ENCODE data around the gene PML.

Gene PML

GRCh38 chr15:74022706-74023470 lies 28.4 kb downstream of the PML start:
- Histone ChIP-seq H3K4me3 (ENCODE audit: severe bottlenecking) (no peak overlapping the region), H3K36me3 (ENCODE audit: low read depth) (peaks cover 74% of the 10 kb centered on the region), H3K27me3 (ENCODE audit: insufficient read depth, poor library complexity, severe bottlenecking) (no peaks in the 10 kb centered on the region), H3K9me3 (ENCODE audit: severe bottlenecking) (no peaks in the 10 kb centered on the region), H3K4me1 (ENCODE audit: insufficient read depth, poor library complexity, severe bottlenecking) (no peaks in the 10 kb centered on the region), H3K27ac (ENCODE audit: poor library complexity, severe bottlenecking) (no peak overlapping the region)
- ATAC-seq (ENCODE audit: low read depth) (no peak), DNase-seq (ENCODE audit: low spot score) (no peak)
- TF ChIP-seq CTCF (IDR thresholded peaks at IDR 0.05; ENCODE audit: poor library complexity, severe bottlenecking), result no peak

GRCh38 chr15:74024687-74025086 lies 30.2 kb downstream of the PML start:
- Histone ChIP-seq H3K4me1 (ENCODE audit: insufficient read depth, poor library complexity, severe bottlenecking) (no peaks in the 10 kb centered on the region), H3K36me3 (ENCODE audit: low read depth) (peaks cover 82% of the 10 kb centered on the region), H3K27me3 (ENCODE audit: insufficient read depth, poor library complexity, severe bottlenecking) (no peaks in the 10 kb centered on the region), H3K4me3 (ENCODE audit: severe bottlenecking) (no peak overlapping the region), H3K27ac (ENCODE audit: poor library complexity, severe bottlenecking) (no peak overlapping the region), H3K9me3 (ENCODE audit: severe bottlenecking) (no peaks in the 10 kb centered on the region)
- no peak for ATAC-seq (ENCODE audit: low read depth)
- TF ChIP-seq CTCF (IDR thresholded peaks at IDR 0.05; ENCODE audit: poor library complexity, severe bottlenecking), result no peak
- DNase-seq (ENCODE audit: low spot score), result no peak

GRCh38 chr15:74025436-74025835 lies 30.9 kb downstream of the PML start:
- Histone ChIP-seq H3K4me1 (ENCODE audit: insufficient read depth, poor library complexity, severe bottlenecking) (no peaks in the 10 kb centered on the region), H3K36me3 (ENCODE audit: low read depth) (peaks cover 80% of the 10 kb centered on the region), H3K27me3 (ENCODE audit: insufficient read depth, poor library complexity, severe bottlenecking) (no peaks in the 10 kb centered on the region), H3K4me3 (ENCODE audit: severe bottlenecking) (no peak overlapping the region), H3K9me3 (ENCODE audit: severe bottlenecking) (no peaks in the 10 kb centered on the region), H3K27ac (ENCODE audit: poor library complexity, severe bottlenecking) (no peak overlapping the region)
- no peak for TF ChIP-seq CTCF (IDR thresholded peaks at IDR 0.05; ENCODE audit: poor library complexity, severe bottlenecking)
- ATAC-seq (ENCODE audit: low read depth) (no peak), DNase-seq (ENCODE audit: low spot score) (no peak)

GRCh38 chr15:74027688-74028087 lies 33.2 kb downstream of the PML start:
- DNase-seq (ENCODE audit: low spot score) (no peak), ATAC-seq (ENCODE audit: low read depth) (no peak)
- no peak overlapping the region for H3K4me3 ChIP-seq (ENCODE audit: severe bottlenecking)
- TF ChIP-seq CTCF (IDR thresholded peaks at IDR 0.05; ENCODE audit: poor library complexity, severe bottlenecking), result no peak
- no peaks in the 10 kb centered on the region for H3K9me3 ChIP-seq (ENCODE audit: severe bottlenecking)
- H3K4me1 ChIP-seq (ENCODE audit: insufficient read depth, poor library complexity, severe bottlenecking), result no peaks in the 10 kb centered on the region
- no peaks in the 10 kb centered on the region for H3K27me3 ChIP-seq (ENCODE audit: insufficient read depth, poor library complexity, severe bottlenecking)
- H3K36me3 ChIP-seq (ENCODE audit: low read depth), result peaks cover 82% of the 10 kb centered on the region
- no peak overlapping the region for H3K27ac ChIP-seq (ENCODE audit: poor library complexity, severe bottlenecking)

GRCh38 chr15:74028646-74029045 lies 34.1 kb downstream of the PML start:
- H3K36me3 ChIP-seq (ENCODE audit: low read depth), result peaks cover 82% of the 10 kb centered on the region
- no peaks in the 10 kb centered on the region for H3K4me1 ChIP-seq (ENCODE audit: insufficient read depth, poor library complexity, severe bottlenecking)

More at GRCh38 chr15:74028646-74029045, 34.1 kb downstream of the PML start:
- no peak overlapping the region for H3K4me3 ChIP-seq (ENCODE audit: severe bottlenecking)
- ATAC-seq (ENCODE audit: low read depth) (no peak), DNase-seq (ENCODE audit: low spot score) (no peak)
- no peak for TF ChIP-seq CTCF (IDR thresholded peaks at IDR 0.05; ENCODE audit: poor library complexity, severe bottlenecking)
- no peaks in the 10 kb centered on the region for H3K9me3 ChIP-seq (ENCODE audit: severe bottlenecking)
- no peak overlapping the region for H3K27ac ChIP-seq (ENCODE audit: poor library complexity, severe bottlenecking)
- no peaks in the 10 kb centered on the region for H3K27me3 ChIP-seq (ENCODE audit: insufficient read depth, poor library complexity, severe bottlenecking)
